ENCODE data around the gene EDEM2.
"Not testable (repeated sequence)": the region's sequence is repeated elsewhere in the genome, so short reads cannot be mapped to it uniquely, and the experiment has no call there.

EDEM2 gene

GRCh38 chr20:35125753-35126152 is 21.4 kb downstream of the EDEM2 start:
- no peak for DNase-seq

- no peak for DNase-seq
Observed at GRCh38 chr20:35122756-35123405, 24.3 kb downstream of the EDEM2 start.

- no peak for DNase-seq
Observed at GRCh38 chr20:35121186-35121585, 25.9 kb downstream of the EDEM2 start.

DNA sequence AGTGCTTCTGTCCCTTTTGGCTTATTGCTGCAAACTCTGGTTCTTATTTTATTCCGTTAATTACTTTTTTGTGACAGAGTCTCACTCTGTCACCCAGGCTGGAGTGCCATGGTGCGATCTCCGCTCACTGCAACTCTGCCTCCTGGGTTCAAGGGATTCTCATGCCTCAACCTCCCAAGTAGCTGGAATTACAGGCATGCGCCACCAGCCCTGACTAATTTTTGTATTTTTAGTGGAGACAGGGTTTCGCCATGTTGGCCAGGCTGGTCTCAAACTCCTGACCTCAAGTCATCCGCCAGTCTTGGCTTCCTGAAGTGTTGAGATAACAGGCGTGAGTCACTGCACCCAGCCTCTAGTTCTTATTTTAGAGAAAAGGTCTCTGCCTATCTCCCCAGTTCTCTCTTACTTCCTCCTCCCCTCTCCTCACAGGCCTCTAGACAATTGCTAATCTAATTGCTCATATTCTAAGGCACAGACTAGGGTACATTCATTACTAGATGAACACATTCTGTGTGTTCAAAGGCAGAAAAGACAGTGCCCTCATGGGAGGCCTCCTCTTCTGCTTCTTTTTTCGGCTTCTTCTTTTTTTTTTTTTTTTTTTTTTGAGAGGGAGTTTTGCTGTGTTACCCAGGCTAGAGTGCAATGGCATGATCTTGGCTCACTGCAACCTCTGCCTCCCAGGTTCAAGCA is 27.0 kb downstream of the EDEM2 start:
- DNase-seq, result no peak

DNA sequence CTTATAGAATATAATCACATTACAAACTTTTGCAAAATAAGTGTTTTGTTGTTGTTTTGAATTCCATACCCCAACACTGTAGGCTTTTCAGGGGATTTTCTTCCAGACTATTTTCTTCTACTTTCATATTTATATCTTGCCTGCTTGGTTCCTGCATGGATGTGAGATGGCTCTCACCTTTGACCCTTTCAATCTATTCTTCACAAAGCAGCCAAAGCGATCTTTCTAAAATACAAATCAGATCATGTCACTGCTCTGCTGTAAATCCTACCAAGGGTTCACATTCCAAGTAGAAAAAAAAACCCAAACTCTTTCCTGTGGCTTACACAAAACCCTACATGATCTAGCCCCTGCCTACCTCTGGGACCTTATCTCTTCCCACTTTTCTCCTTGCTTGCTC is 29.5 kb downstream of the EDEM2 start:
- DNase-seq, result no peak

- DNase-seq, result no peak
Observed at GRCh38 chr20:35117196-35117595, 29.9 kb downstream of the EDEM2 start.

DNA sequence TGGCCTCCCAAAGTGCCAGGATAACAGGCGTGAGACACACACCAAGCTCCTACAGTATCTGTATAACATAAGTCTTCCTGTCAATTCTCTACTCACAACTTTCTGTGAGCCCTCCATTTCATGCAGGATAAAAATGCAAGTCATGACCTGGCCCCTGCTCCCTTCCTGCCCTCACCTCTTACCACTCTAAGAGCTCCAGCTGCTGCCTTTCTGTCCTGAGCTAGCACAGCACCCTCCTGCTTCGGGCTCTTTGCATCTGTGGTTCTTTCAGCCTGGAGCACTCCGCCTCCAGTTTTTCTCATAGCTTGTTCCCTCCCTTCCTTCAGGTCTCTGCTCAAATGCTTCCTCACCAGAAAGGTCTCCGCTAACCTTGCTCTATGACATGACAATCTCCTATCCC is 30.9 kb downstream of the EDEM2 start:
- DNase-seq, result no peak

DNA sequence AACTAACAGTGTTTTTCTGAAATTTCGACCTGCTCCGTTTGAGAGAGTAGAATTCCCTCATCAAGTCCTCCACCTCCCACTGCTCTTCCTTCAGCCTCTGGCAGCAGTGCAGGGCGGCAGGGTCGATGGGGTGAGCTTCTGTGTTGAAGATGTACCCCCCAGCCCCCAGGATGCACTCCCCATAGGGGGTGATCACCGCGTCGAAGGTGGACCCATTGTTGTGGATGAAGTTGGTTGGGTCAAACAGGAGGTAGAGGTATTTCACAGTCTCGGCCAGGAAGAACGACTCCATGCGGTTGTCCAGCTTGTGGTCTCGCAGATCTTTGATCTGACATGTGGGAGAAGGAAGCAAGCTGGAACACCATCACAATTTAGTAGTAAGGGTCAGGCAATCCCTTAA is 31.5 kb downstream of the EDEM2 start:
- no peak for DNase-seq

GRCh38 chr20:35112276-35112675 is 34.9 kb downstream of the EDEM2 start:
- DNase-seq, result not testable (repeated sequence)

DNA sequence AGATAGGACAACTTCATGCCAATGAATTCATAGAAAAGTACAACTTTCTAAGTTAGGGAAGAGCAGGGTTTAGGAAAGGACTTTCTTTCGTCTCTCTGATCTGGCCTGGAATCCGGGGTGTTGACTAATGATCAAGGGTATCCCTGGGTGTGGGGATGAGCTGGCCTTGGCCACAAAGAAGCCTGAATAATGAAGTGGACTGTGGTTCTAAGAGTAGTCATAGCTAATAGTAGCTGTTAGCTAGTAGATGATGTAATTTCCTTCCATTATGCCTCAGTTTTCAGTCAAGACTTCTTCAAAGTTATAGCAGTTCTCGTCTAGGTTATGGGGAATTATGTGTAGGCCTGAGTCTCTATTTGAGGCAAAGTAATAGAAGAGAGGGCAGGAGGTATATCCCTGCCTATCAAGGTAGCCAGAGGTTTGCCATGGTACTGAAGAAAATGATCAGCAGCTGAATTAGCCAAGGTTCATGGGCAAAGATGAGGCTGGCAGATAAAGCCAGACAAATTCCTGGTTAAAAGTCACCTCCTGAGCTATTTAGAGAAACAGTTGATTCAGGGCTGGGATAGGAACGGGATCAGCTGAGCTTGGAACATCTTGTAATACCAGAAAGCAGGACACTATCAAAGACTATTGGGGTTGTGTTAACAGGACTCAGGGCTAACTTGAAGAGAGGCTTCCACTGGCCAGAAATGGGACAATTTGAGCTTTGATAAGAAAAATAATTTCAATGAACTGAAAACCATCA is 35.8 kb downstream of the EDEM2 start:
- DNase-seq, result no peak

DNA sequence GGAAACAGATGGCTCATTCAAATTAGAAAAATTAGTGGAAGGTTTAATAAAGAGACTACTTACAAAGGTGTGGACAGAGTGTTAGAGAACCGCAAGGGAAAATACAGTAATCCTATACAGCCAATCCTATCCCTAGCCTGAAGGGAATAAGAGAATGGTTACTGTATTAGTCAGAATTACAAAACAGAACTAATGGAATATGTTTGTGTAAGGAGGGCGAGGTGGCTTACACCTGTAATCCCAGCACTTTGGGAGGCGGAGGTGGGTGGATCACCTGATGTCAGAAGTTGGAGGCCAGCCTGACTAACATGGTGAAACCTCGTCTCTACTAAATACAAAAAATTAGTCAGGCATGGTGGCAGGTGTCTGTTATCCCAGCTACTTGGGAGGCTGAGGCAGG is 38.2 kb downstream of the EDEM2 start:
- no peak for DNase-seq

DNA sequence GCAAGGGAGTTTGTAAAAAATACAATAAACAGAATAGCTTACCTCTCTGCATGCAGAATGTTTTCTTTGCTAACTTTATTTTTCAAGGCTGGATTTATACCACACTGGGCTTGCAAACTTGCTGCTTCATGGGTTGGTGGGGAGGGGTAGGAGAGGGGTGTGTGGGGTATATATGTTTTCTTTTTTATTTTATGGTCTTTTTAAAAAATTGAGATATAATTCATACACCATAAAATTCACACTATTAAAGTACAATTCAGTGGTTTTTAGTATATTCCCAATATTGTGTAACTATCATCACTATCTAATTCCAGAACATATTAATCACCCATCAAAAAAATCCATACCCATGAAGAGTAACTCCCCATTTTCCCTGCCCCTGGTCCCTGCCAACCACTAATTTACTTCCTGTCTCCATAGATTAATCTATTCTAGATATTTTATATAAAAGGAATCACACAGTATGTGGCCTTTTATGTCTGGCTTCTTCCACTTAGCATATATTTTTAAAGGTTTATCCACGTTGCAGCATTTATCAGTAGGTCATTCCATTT is 40.2 kb downstream of the EDEM2 start:
- DNase-seq, result no peak

DNA sequence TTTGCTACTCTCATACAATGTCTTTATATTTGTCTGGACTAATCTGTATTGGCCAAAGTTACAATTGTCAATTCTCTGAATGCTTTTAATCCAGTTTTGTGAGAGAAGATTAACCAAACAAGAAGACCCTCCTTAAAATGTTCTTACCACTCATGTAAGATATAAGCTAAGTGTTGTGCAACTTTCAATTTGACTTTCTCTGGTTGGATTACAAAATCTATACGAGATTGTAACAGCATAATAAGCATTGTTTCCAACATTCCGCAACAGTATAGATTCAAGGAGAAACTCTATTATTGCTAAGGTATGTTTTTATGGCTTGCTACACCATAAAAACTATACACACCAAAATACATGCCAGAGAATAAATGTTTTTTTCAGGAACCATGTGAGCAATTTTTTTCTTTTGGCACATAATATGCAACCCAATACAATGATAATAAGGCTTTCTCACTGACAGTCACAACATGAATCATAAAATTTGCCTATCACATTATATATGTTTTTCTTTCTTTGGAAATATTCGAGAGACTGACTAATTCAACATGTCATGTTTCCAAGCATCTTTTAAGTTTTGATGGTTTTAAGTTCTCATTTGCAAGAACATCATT is 42.3 kb downstream of the EDEM2 start:
- no peak for DNase-seq

- DNase-seq, result no peak
Observed at GRCh38 chr20:35101620-35102019, 45.5 kb downstream of the EDEM2 start.

DNA sequence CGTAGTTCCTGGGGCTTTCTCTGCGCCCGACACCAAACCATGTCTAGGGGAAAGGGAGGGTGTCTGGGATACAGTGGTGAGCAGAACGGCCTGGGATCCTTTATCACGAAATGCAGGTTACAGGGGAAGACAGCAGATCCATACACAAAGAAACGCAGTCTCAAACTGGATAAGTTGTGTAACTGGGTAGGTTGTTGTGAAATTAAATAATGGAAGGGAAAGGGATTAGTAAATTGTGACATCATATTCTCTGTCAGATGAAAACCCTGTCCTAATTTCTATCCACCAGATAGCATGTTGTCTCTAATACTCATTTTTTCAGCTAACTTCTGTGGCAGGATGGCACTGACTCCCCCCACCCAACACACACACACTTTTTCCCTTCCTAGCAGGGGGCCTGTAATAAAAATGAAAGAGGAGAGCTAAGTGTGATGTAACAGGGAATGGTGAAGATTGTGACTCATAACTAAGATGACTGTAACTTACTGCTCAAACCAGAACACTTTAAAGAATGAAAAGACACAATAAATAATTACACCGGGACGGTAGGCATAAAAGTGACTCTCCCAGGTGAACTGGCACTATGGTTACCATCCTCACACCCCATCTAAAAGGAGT is 53.8 kb downstream of the EDEM2 start:
- DNase-seq, result peak; percentile 54

- peak; percentile 94 for DNase-seq
Observed at GRCh38 chr20:35092524-35093266, 54.4 kb downstream of the EDEM2 start, which contains the start of gene TRPC4AP. Gene TRPC4AP (minus strand): TSS chr20:35092807. CDS start chr20:35092781, 26 bp downstream.

GRCh38 chr20:35091816-35092523 is 55.2 kb downstream of the EDEM2 start:
- no peak for DNase-seq

- DNase-seq, result no peak
Observed at GRCh38 chr20:35088231-35089145, 58.6 kb downstream of the EDEM2 start.

DNA sequence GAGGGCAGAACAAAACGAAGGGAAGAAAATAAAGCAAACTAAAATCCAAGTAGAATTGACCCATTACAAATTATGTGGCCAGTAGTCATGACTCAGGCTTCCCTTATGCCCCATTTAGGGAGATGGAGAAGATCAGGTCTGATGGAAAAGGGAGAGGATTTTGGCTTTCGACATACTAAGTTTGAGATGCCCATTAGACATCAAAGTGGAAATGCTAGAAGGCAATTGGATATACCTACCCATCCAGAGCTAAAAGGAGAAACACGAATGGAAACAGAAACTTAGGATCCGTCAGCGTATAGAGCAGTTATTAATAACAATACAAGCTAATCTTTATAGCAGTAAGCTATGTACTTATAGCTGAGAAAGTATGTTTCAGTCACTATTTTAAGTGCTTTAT is 59.3 kb downstream of the EDEM2 start:
- no peak for DNase-seq

GRCh38 chr20:35087355-35087754 is 59.8 kb downstream of the EDEM2 start:
- no peak for DNase-seq
